Measurements from ENCODE around the gene RTEL1.
"Not testable (repeated sequence)": the region's sequence is repeated elsewhere in the genome, so short reads cannot be mapped to it uniquely, and the experiment has no call there.

RTEL1 gene

GRCh38 chr20:63665708-63666107, 7.6 kb downstream of the RTEL1 start:
- ATAC-seq: no peak
- TF ChIP-seq TSHZ2 (CRISPR knock-in tag; IDR thresholded peaks at IDR 0.05): no peak
- TF ChIP-seq, protein P1, sequence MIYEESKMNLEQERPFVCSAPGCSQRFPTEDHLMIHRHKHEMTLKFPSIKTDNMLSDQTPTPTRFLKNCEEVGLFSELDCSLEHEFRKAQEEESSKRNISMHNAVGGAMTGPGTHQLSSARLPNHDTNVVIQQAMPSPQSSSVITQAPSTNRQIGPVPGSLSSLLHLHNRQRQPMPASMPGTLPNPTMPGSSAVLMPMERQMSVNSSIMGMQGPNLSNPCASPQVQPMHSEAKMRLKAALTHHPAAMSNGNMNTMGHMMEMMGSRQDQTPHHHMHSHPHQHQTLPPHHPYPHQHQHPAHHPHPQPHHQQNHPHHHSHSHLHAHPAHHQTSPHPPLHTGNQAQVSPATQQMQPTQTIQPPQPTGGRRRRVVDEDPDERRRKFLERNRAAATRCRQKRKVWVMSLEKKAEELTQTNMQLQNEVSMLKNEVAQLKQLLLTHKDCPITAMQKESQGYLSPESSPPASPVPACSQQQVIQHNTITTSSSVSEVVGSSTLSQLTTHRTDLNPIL (CRISPR knock-in tag; IDR thresholded peaks at IDR 0.05; ENCODE audit: low read depth): no peak
- TF ChIP-seq ARNTL (CRISPR knock-in tag; IDR thresholded peaks at IDR 0.05; ENCODE audit: borderline replicate concordance, low read depth): no peak

- ATAC-seq: no peak
- no peak for TF ChIP-seq CSRNP3 (CRISPR knock-in tag; IDR thresholded peaks at IDR 0.05)
- TF ChIP-seq, protein P1 (CRISPR knock-in tag; IDR thresholded peaks at IDR 0.05; ENCODE audit: low read depth): no peak
- no peak for TF ChIP-seq TCF4 (CRISPR knock-in tag; IDR thresholded peaks at IDR 0.05; ENCODE audit: borderline replicate concordance)
- no peak for TF ChIP-seq ZNF8 (CRISPR knock-in tag; IDR thresholded peaks at IDR 0.05)
- TF ChIP-seq PPARA (CRISPR knock-in tag; IDR thresholded peaks at IDR 0.05; ENCODE audit: borderline replicate concordance): no peak
- no peak for TF ChIP-seq ZNF70 (CRISPR knock-in tag; IDR thresholded peaks at IDR 0.05)
- no peak for TF ChIP-seq SNAI2 (CRISPR knock-in tag; IDR thresholded peaks at IDR 0.05)
- TF ChIP-seq ZNF565 (CRISPR knock-in tag; conservative IDR thresholded peaks at IDR 0.05; ENCODE audit: low read depth): no peak
- no peak for TF ChIP-seq TOX (CRISPR knock-in tag; IDR thresholded peaks at IDR 0.05; ENCODE audit: borderline replicate concordance)
- no peak for TF ChIP-seq ISL1 (CRISPR knock-in tag; IDR thresholded peaks at IDR 0.05)
- TF ChIP-seq OSR1 (CRISPR knock-in tag; IDR thresholded peaks at IDR 0.05): no peak
- TF ChIP-seq, protein P2, sequence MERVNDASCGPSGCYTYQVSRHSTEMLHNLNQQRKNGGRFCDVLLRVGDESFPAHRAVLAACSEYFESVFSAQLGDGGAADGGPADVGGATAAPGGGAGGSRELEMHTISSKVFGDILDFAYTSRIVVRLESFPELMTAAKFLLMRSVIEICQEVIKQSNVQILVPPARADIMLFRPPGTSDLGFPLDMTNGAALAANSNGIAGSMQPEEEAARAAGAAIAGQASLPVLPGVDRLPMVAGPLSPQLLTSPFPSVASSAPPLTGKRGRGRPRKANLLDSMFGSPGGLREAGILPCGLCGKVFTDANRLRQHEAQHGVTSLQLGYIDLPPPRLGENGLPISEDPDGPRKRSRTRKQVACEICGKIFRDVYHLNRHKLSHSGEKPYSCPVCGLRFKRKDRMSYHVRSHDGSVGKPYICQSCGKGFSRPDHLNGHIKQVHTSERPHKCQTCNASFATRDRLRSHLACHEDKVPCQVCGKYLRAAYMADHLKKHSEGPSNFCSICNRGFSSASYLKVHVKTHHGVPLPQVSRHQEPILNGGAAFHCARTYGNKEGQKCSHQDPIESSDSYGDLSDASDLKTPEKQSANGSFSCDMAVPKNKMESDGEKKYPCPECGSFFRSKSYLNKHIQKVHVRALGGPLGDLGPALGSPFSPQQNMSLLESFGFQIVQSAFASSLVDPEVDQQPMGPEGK (CRISPR knock-in tag; IDR thresholded peaks at IDR 0.05; ENCODE audit: borderline replicate concordance): no peak
- no peak for TF ChIP-seq GLIS3 (CRISPR knock-in tag; IDR thresholded peaks at IDR 0.05)
- no peak for TF ChIP-seq RARB (CRISPR knock-in tag; IDR thresholded peaks at IDR 0.05)
- TF ChIP-seq ARNTL (CRISPR knock-in tag; IDR thresholded peaks at IDR 0.05; ENCODE audit: borderline replicate concordance, low read depth): no peak
- no peak for TF ChIP-seq ESRRG (CRISPR knock-in tag; IDR thresholded peaks at IDR 0.05)
- TF ChIP-seq CSDC2 (CRISPR knock-in tag; IDR thresholded peaks at IDR 0.05): no peak
- no peak for TF ChIP-seq ZFP30 (CRISPR knock-in tag; IDR thresholded peaks at IDR 0.05)
Observed at GRCh38 chr20:63667858-63668257, 9.7 kb downstream of the RTEL1 start.

DNA sequence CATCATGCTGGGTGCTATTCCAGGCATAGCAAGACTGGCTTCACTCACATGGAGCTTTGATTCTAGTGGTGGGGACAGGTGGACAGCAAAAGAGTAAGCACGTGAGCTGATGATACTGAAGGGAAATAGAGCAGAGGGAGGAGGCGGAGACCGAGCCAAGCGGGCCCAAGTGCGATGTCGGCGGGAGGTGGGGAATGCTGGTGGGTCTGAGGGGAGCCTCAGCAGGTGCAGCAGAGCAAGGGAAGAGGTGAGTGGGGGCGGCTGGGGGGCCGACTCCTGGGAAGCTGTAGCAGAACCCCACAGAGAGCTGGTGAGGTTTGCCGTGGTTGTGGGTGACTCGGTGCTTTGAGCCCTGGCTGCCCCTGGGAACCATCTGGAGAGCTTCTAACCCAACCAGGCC, 10.2 kb downstream of the RTEL1 start:
- ATAC-seq: no peak
- TF ChIP-seq BACH2 (CRISPR knock-in tag; IDR thresholded peaks at IDR 0.05; ENCODE audit: borderline replicate concordance) (no peak), PPARA (CRISPR knock-in tag; IDR thresholded peaks at IDR 0.05; ENCODE audit: borderline replicate concordance) (no peak), ZNF8 (CRISPR knock-in tag; IDR thresholded peaks at IDR 0.05) (no peak), ESRRG (CRISPR knock-in tag; IDR thresholded peaks at IDR 0.05) (no peak)

DNA sequence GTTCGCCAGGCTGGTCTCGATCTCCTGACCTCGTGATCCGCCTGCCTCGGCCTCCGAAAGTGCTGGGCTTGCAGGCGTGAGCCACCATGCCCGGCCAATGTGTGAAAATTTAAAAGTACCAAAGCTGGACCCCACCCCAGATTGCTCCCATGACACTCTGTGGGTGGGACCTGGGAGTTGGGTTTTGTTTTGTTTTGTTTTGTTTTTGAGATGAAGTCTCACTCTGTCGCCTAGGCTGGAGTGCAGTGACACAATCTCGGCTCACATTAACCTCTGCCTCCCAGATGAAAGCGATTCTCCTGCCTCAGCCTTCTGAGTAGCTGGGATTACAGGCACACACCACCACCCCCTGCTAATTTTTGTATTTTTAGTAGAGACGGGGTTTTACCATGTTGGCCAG, 13.6 kb downstream of the RTEL1 start:
- not testable (repeated sequence) for ATAC-seq

Data from SK-N-SH treated with all-trans-retinoic acid at 6 μM for 48 hours (cell line).